Lower leg skin (tissue), 3 donors: ENCODE data around the gene AKT1S1.

Experiments
- CTCF ChIP-seq, 3 donors: fragments of 450-650 bp; IDR thresholded peaks; one replicate each; pipeline ENCODE4 v1.5.1; 2016; ENCODE audit warnings: antibody characterized with exemption in 3 of 3, mild to moderate bottlenecking in 3 of 3, moderate library complexity in 2 of 3
- POLR2A ChIP-seq, 2 donors: fragments of 450-650 bp; IDR thresholded peaks; one replicate each; pipeline ENCODE4 v1.6.1; 2016 to 2017; ENCODE audit warnings: antibody characterized with exemption in 2 of 2, mild to moderate bottlenecking in 1 of 2, moderate library complexity in 1 of 2

DNA sequence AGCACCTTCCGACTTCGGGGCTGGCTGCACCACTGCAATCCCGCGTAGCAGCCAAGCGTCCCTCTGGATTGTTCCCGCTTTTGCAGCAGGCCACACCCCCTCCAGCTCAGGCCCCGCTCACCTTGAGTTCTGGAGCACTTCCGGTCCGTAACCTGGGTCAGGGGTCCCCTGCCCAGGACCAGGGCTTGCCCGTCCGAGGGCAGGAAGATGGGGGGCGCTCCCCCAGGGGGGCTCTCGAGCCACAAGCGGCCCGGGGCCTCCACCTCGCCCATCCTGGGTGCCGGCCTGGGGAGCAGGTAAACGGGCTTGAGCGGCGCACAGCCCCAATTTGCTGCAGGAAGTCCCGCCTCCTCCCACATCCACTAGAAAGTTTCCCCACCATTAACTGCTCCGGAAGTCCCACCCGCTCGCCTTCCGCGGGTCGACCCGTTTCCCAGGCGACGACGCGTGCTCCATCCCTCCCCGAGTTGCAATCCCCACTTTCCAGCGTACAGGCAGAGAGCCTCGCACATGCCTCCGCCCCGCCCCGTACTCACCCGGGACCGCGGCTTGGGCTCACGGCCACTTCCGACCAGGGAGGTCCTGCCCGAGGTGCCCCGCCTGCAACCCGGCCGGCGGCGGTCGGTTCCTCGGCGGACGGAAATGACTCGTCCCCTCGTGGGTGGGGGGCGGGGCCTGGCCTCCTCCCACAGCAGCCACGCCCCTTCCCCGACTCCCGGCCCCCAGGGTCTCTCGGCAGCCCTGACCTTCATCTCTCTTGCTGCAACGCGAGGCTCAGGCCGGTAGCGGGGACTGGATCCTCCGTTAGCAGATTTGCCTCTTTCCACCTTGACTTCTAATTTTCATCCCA lies 10.0 kb downstream of the AKT1S1 start, which contains the start of gene PNKP:
- no peak for TF ChIP-seq CTCF (IDR thresholded peaks at IDR 0.05)
- no peak for TF ChIP-seq POLR2A (IDR thresholded peaks at IDR 0.05)
